ENCODE data around the gene RAPGEF5. TPM values are rescaled to one million over a fixed set of nuclear protein-coding genes. Genes with fewer than 3 reads are reported as not detected.

RAPGEF5 gene
- total RNA-seq, 1 donor from 2014 or later: 1.1 TPM

GRCh38 chr7:22343071-22343470 is 13.9 kb downstream of the RAPGEF5 start:
- no peak for DNase-seq (ENCODE audit: low read depth)

DNA sequence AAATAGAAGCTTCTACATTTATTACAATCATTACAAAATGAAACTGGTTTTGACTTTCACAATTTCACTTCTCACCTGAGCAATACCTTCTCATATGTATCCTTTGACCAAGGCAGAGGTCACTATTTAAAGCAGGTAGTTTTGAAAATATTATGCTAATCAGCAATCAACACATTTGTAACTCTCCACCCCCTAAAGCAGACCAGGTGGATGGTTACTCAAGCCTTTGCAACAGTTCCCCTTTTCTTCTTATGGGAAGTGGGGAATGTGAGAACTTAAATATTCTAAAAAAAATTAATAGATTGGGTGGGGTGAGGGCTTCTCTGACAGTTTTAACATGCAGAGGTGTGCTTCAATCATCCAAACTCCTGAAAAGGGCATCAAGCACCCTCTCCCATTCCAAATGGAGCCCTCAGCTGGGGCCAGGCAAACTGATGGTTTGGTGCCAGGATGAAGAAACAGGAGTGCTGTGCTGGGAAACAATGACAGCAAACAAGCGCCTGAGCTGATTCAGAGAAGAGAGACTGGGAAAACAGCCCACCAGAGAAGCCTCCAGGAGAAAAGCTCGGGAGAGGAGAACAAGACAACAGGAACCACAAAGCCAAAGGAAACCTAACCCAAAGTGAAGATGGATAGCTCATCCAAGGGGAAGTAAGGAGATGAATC is 17.1 kb downstream of the RAPGEF5 start:
- Histone ChIP-seq H3K4me3 (ENCODE audit: low read depth, low read length) (no peak overlapping the region), H3K36me3 (ENCODE audit: control insufficient read depth, insufficient read depth, low read length) (no peaks in the 10 kb centered on the region), H3K27me3 (ENCODE audit: control insufficient read depth, insufficient read depth, low read length) (no peaks in the 10 kb centered on the region)
- DNase-seq (ENCODE audit: low read depth): no peak
- TF ChIP-seq, protein P1, sequence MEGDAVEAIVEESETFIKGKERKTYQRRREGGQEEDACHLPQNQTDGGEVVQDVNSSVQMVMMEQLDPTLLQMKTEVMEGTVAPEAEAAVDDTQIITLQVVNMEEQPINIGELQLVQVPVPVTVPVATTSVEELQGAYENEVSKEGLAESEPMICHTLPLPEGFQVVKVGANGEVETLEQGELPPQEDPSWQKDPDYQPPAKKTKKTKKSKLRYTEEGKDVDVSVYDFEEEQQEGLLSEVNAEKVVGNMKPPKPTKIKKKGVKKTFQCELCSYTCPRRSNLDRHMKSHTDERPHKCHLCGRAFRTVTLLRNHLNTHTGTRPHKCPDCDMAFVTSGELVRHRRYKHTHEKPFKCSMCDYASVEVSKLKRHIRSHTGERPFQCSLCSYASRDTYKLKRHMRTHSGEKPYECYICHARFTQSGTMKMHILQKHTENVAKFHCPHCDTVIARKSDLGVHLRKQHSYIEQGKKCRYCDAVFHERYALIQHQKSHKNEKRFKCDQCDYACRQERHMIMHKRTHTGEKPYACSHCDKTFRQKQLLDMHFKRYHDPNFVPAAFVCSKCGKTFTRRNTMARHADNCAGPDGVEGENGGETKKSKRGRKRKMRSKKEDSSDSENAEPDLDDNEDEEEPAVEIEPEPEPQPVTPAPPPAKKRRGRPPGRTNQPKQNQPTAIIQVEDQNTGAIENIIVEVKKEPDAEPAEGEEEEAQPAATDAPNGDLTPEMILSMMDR (IDR thresholded peaks at IDR 0.05; ENCODE audit: insufficient read depth, low read length, poor library complexity, severe bottlenecking): no peak

More at GRCh38 chr7:22343071-22343470, 13.9 kb downstream of the RAPGEF5 start:
- Histone ChIP-seq H3K4me3 (ENCODE audit: low read depth, low read length) (no peak overlapping the region), H3K36me3 (ENCODE audit: control insufficient read depth, insufficient read depth, low read length) (no peaks in the 10 kb centered on the region), H3K27me3 (ENCODE audit: control insufficient read depth, insufficient read depth, low read length) (no peaks in the 10 kb centered on the region)
- TF ChIP-seq, protein P1 (IDR thresholded peaks at IDR 0.05; ENCODE audit: insufficient read depth, low read length, poor library complexity, severe bottlenecking): no peak

- TF ChIP-seq, protein P1 (IDR thresholded peaks at IDR 0.05; ENCODE audit: insufficient read depth, low read length, poor library complexity, severe bottlenecking): no peak
- no peak for DNase-seq (ENCODE audit: low read depth)
- Histone ChIP-seq H3K27me3 (ENCODE audit: control insufficient read depth, insufficient read depth, low read length) (no peaks in the 10 kb centered on the region), H3K4me3 (ENCODE audit: low read depth, low read length) (no peak overlapping the region), H3K36me3 (ENCODE audit: control insufficient read depth, insufficient read depth, low read length) (no peaks in the 10 kb centered on the region)
Observed at GRCh38 chr7:22338877-22339276, 18.1 kb downstream of the RAPGEF5 start.

GRCh38 chr7:22338411-22338810 is 18.5 kb downstream of the RAPGEF5 start:
- no peak overlapping the region for H3K4me3 ChIP-seq (ENCODE audit: low read depth, low read length)
- DNase-seq (ENCODE audit: low read depth): no peak
- TF ChIP-seq, protein P1 (IDR thresholded peaks at IDR 0.05; ENCODE audit: insufficient read depth, low read length, poor library complexity, severe bottlenecking): no peak
- H3K36me3 ChIP-seq (ENCODE audit: control insufficient read depth, insufficient read depth, low read length): no peaks in the 10 kb centered on the region
- H3K27me3 ChIP-seq (ENCODE audit: control insufficient read depth, insufficient read depth, low read length): no peaks in the 10 kb centered on the region

DNA sequence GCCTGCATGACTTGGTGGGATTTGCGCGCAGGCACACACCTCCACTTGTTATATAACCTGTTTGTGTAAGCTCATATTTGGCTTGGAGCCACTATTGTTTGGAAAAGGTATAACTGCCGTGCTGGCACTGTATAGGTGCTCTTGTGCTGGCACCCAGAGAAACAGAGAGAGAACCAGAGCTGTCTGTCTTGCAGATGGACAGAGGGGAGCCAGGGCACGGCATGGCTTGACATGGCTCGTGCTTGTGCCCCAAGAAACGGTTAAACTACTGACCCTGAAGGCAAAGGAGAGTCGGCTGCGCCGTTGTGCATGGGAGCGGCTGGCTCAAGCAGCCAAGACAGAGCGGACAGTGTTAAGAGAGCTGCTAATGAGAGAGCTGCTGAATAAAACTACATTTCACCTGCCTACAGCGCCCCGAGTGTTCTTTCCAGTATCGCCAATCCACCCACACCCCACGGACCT is 23.2 kb downstream of the RAPGEF5 start:
- Histone ChIP-seq H3K27me3 (ENCODE audit: control insufficient read depth, insufficient read depth, low read length) (no peaks in the 10 kb centered on the region), H3K4me3 (ENCODE audit: low read depth, low read length) (no peak overlapping the region), H3K36me3 (ENCODE audit: control insufficient read depth, insufficient read depth, low read length) (no peaks in the 10 kb centered on the region)
- TF ChIP-seq, protein P1 (IDR thresholded peaks at IDR 0.05; ENCODE audit: insufficient read depth, low read length, poor library complexity, severe bottlenecking): no peak
- DNase-seq (ENCODE audit: low read depth): no peak

DNA sequence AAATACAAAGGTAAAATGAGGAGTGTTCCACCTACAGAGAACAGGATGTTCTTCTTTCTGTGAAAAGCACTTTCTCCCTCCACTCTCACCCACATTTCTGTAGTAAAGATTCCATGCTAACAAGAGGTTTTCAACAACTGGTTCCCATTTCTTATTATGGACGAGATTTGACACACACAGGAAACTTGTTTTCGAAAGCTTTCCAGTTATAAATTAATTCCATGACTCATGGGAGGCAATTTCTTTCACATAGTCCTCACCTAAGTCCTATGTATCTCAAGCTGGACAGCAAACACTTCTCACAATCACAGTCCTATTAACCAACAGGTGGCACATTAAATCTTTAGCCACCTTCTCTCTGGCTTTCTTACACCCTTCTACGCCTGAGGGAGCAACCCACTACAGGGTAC is 24.5 kb downstream of the RAPGEF5 start:
- H3K4me3 ChIP-seq (ENCODE audit: low read depth, low read length): no peak overlapping the region

More for the DNA sequence above, 24.5 kb downstream of the RAPGEF5 start:
- peak; percentile 57 for DNase-seq (ENCODE audit: low read depth)
- TF ChIP-seq, protein P1 (IDR thresholded peaks at IDR 0.05; ENCODE audit: insufficient read depth, low read length, poor library complexity, severe bottlenecking): no peak
- no peaks in the 10 kb centered on the region for H3K27me3 ChIP-seq (ENCODE audit: control insufficient read depth, insufficient read depth, low read length)
- no peaks in the 10 kb centered on the region for H3K36me3 ChIP-seq (ENCODE audit: control insufficient read depth, insufficient read depth, low read length)
